ENCODE data around the gene FARS2. TPM values are rescaled to one million over a fixed set of nuclear protein-coding genes. Genes with fewer than 3 reads are reported as not detected.
"Not testable (repeated sequence)": the region's sequence is repeated elsewhere in the genome, so short reads cannot be mapped to it uniquely, and the experiment has no call there.

Gene FARS2
- total RNA-seq, 1 donor from 2014 or later: 11.8 TPM

GRCh38 chr6:5783584-5784089, 522.3 kb downstream of the FARS2 start:
- no peak for TF ChIP-seq CTCF (IDR thresholded peaks at IDR 0.05)
- no peaks in the 10 kb centered on the region for H3K27me3 Mint-ChIP-seq (ENCODE audit: low read depth)
- peaks cover 2% of the 10 kb centered on the region for H3K9me3 Mint-ChIP-seq (ENCODE audit: low read depth)
- DNase-seq (ENCODE audit: low spot score): no peak
- peaks cover 3% of the 10 kb centered on the region for H3K4me1 Mint-ChIP-seq (ENCODE audit: low read depth)
- H3K27ac Mint-ChIP-seq (ENCODE audit: unreplicated experiment): no peak overlapping the region
- no peaks in the 10 kb centered on the region for H3K36me3 Mint-ChIP-seq (ENCODE audit: low read depth)
- no peak overlapping the region for H3K4me3 Mint-ChIP-seq (ENCODE audit: unreplicated experiment)

GRCh38 chr6:5785249-5785648, 523.9 kb downstream of the FARS2 start:
- no peaks in the 10 kb centered on the region for H3K9me3 Mint-ChIP-seq (ENCODE audit: low read depth)
- H3K4me3 Mint-ChIP-seq (ENCODE audit: unreplicated experiment): no peak overlapping the region
- no peaks in the 10 kb centered on the region for H3K36me3 Mint-ChIP-seq (ENCODE audit: low read depth)
- no peak for TF ChIP-seq CTCF (IDR thresholded peaks at IDR 0.05)
- H3K4me1 Mint-ChIP-seq (ENCODE audit: low read depth): peaks cover 3% of the 10 kb centered on the region
- no peak overlapping the region for H3K27ac Mint-ChIP-seq (ENCODE audit: unreplicated experiment)
- no peak for DNase-seq (ENCODE audit: low spot score)
- H3K27me3 Mint-ChIP-seq (ENCODE audit: low read depth): no peaks in the 10 kb centered on the region

- no peaks in the 10 kb centered on the region for H3K36me3 Mint-ChIP-seq (ENCODE audit: low read depth)
Observed at GRCh38 chr6:5786321-5786968, 525.1 kb downstream of the FARS2 start.

GRCh38 chr6:5786969-5787720, 525.8 kb downstream of the FARS2 start:
- H3K9me3 Mint-ChIP-seq (ENCODE audit: low read depth): no peaks in the 10 kb centered on the region
- H3K27ac Mint-ChIP-seq (ENCODE audit: unreplicated experiment): no peak overlapping the region
- H3K36me3 Mint-ChIP-seq (ENCODE audit: low read depth): no peaks in the 10 kb centered on the region
- H3K4me1 Mint-ChIP-seq (ENCODE audit: low read depth): peaks cover 3% of the 10 kb centered on the region
- H3K4me3 Mint-ChIP-seq (ENCODE audit: unreplicated experiment): no peak overlapping the region
- TF ChIP-seq CTCF (IDR thresholded peaks at IDR 0.05): no peak
- DNase-seq (ENCODE audit: low spot score): no peak
- H3K27me3 Mint-ChIP-seq (ENCODE audit: low read depth): no peaks in the 10 kb centered on the region

More at GRCh38 chr6:5786321-5786968, 525.1 kb downstream of the FARS2 start:
- no peaks in the 10 kb centered on the region for H3K9me3 Mint-ChIP-seq (ENCODE audit: low read depth)
- no peak for TF ChIP-seq CTCF (IDR thresholded peaks at IDR 0.05)
- no peaks in the 10 kb centered on the region for H3K27me3 Mint-ChIP-seq (ENCODE audit: low read depth)
- no peak overlapping the region for H3K27ac Mint-ChIP-seq (ENCODE audit: unreplicated experiment)
- no peak for DNase-seq (ENCODE audit: low spot score)
- H3K4me3 Mint-ChIP-seq (ENCODE audit: unreplicated experiment): no peak overlapping the region
- H3K4me1 Mint-ChIP-seq (ENCODE audit: low read depth): peaks cover 3% of the 10 kb centered on the region

- not testable (repeated sequence) for H3K4me3 Mint-ChIP-seq (ENCODE audit: unreplicated experiment); H3K27ac Mint-ChIP-seq (ENCODE audit: unreplicated experiment); H3K9me3 Mint-ChIP-seq (ENCODE audit: low read depth); H3K27me3 Mint-ChIP-seq (ENCODE audit: low read depth); H3K4me1 Mint-ChIP-seq (ENCODE audit: low read depth); H3K36me3 Mint-ChIP-seq (ENCODE audit: low read depth); DNase-seq (ENCODE audit: low spot score)
Observed at GRCh38 chr6:5789426-5789825, 528.1 kb downstream of the FARS2 start.

- not testable (repeated sequence) for H3K27ac Mint-ChIP-seq (ENCODE audit: unreplicated experiment)
Observed at GRCh38 chr6:5796555-5796954, 535.2 kb downstream of the FARS2 start.

GRCh38 chr6:5806406-5806805, 545.1 kb downstream of the FARS2 start:
- not testable (repeated sequence) for H3K4me1 Mint-ChIP-seq (ENCODE audit: low read depth); H3K4me3 Mint-ChIP-seq (ENCODE audit: unreplicated experiment); H3K27me3 Mint-ChIP-seq (ENCODE audit: low read depth); H3K36me3 Mint-ChIP-seq (ENCODE audit: low read depth); H3K9me3 Mint-ChIP-seq (ENCODE audit: low read depth); H3K27ac Mint-ChIP-seq (ENCODE audit: unreplicated experiment); DNase-seq (ENCODE audit: low spot score)

More at GRCh38 chr6:5796555-5796954, 535.2 kb downstream of the FARS2 start:
- not testable (repeated sequence) for H3K27me3 Mint-ChIP-seq (ENCODE audit: low read depth); H3K36me3 Mint-ChIP-seq (ENCODE audit: low read depth); H3K4me3 Mint-ChIP-seq (ENCODE audit: unreplicated experiment); DNase-seq (ENCODE audit: low spot score); H3K4me1 Mint-ChIP-seq (ENCODE audit: low read depth); H3K9me3 Mint-ChIP-seq (ENCODE audit: low read depth)

All from chondrocyte (in vitro differentiated cells).